ENCODE measurements around the gene OGFRL1.

GRCh38 chr6:71289039-71289801, 609 bp downstream of the OGFRL1 start:
- TF ChIP-seq EZH2 (IDR thresholded peaks at IDR 0.05), result no peak
- no peak for TF ChIP-seq CTCF (IDR thresholded peaks at IDR 0.05)
- TF ChIP-seq EZH2phosphoT487 (IDR thresholded peaks at IDR 0.05), result no peak

Data from neural progenitor cell (in vitro differentiated cells).